CD4-positive, alpha-beta memory T cell (primary cell): ENCODE measurements around the gene WARS2. TPM values are rescaled to one million over a fixed set of nuclear protein-coding genes. Genes with fewer than 3 reads are reported as not detected.
A peak's percentile ranks its signal among the peaks of the same experiment; 100 is the strongest.

Source experiments
- CTCF ChIA-PET: fragments of 350-600 bp; sonication (Branson Sonifier 250); formaldehyde crosslinking; loops from one replicate; lab custom pipeline; 2021; ENCODE audit warnings: inconsistent platforms; ENCODE audit not compliant: partially characterized antibody; lab: Charles Lee
- POLR2A ChIA-PET: fragments of 350-600 bp; sonication (Branson Sonifier 250); formaldehyde crosslinking; loops from one replicate; lab custom pipeline; 2021; ENCODE audit not compliant: partially characterized antibody; lab: Charles Lee
- DNase-seq, 5 donors: peaks; one replicate each; pipeline versions ENCODE4 v3.0.0 to v3.0.0-alpha.2; 2020 to 2022; ENCODE audit warnings: mixed read lengths in 1 of 5
- H3K27ac ChIP-seq: one replicate; pipeline ENCODE4 v1.7.0; 2013; ENCODE audit warnings: low read depth, low read length
- H3K27me3 ChIP-seq: 2 replicates; pipeline ENCODE4 v1.7.0; 2013; ENCODE audit warnings: mild to moderate bottlenecking, low read length, moderate library complexity; ENCODE audit not compliant: insufficient read depth
- H3K36me3 ChIP-seq: 2 replicates; pipeline ENCODE4 v1.7.0; 2013; ENCODE audit warnings: mild to moderate bottlenecking, low read length, moderate library complexity; ENCODE audit not compliant: insufficient read depth
- H3K4me1 ChIP-seq: 2 replicates; pipeline ENCODE4 v1.7.0; 2013; ENCODE audit warnings: mild to moderate bottlenecking, low read length, moderate library complexity; ENCODE audit not compliant: insufficient read depth
- H3K4me3 ChIP-seq, 2 donors: one replicate each; pipeline ENCODE4 v1.7.0; 2013; ENCODE audit warnings: low read length in 2 of 2, mild to moderate bottlenecking in 1 of 2
- H3K9me3 ChIP-seq, 2 donors: one replicate each; pipeline ENCODE4 v1.7.0; 2013; ENCODE audit warnings: low read length in 2 of 2, control low read depth in 1 of 2; ENCODE audit not compliant: control insufficient read depth in 1 of 2
- H3K27ac Mint-ChIP-seq, 7 donors: one replicate each; pipeline ENCODE4 v1.8.0; 2020 to 2021; ENCODE audit warnings: mixed read lengths in 7 of 7, mild to moderate bottlenecking in 6 of 7, inconsistent platforms in 3 of 7, moderate library complexity in 3 of 7
- H3K27me3 Mint-ChIP-seq, 2 donors: one replicate each; pipeline ENCODE4 v1.8.0; 2020 to 2021; ENCODE audit warnings: mixed read lengths in 2 of 2
- H3K36me3 Mint-ChIP-seq, 2 donors: one replicate each; pipeline ENCODE4 v1.8.0; 2020 to 2021; ENCODE audit warnings: mixed read lengths in 2 of 2, inconsistent platforms in 1 of 2, mild to moderate bottlenecking in 1 of 2
- H3K4me1 Mint-ChIP-seq, 4 donors: one replicate each; pipeline ENCODE4 v1.8.0; 2020 to 2021; ENCODE audit warnings: mixed read lengths in 4 of 4, mild to moderate bottlenecking in 1 of 4
- H3K4me3 Mint-ChIP-seq, 8 donors: one replicate each; pipeline ENCODE4 v1.8.0; 2020 to 2021; ENCODE audit warnings: mixed read lengths in 8 of 8, mild to moderate bottlenecking in 7 of 8, moderate library complexity in 6 of 8, inconsistent platforms in 3 of 8
- H3K9me3 Mint-ChIP-seq, 8 donors: one replicate each; pipeline ENCODE4 v1.8.0; 2020 to 2021; ENCODE audit warnings: mixed read lengths in 8 of 8, mild to moderate bottlenecking in 5 of 8, inconsistent platforms in 3 of 8, moderate library complexity in 1 of 8
- intact Hi-C: fragments of 100-400 bp; cut with micrococcal nuclease; formaldehyde crosslinking; loops from one replicate; pipeline ENCODE4 v1.15.1; 2023
- polyA plus RNA-seq, 2 donors: library from polyadenylated mRNA; unstranded; fragments of 300-500 nt; fragmentation: Illumina TruSeq; gene quantifications; one replicate each; pipeline ENCODE4 v1.2.3, GENCODE V29; 2021
- total RNA-seq, 2 experiments: library from RNA; stranded (reverse); gene quantifications; one replicate each; pipeline ENCODE4 v1.2.3, GENCODE V29; 2021

The WARS2 gene
- total and polyA plus RNA-seq, 4 experiments from 2014 or later, result 6.9 to 12.4 (median 10.4) TPM

DNA sequence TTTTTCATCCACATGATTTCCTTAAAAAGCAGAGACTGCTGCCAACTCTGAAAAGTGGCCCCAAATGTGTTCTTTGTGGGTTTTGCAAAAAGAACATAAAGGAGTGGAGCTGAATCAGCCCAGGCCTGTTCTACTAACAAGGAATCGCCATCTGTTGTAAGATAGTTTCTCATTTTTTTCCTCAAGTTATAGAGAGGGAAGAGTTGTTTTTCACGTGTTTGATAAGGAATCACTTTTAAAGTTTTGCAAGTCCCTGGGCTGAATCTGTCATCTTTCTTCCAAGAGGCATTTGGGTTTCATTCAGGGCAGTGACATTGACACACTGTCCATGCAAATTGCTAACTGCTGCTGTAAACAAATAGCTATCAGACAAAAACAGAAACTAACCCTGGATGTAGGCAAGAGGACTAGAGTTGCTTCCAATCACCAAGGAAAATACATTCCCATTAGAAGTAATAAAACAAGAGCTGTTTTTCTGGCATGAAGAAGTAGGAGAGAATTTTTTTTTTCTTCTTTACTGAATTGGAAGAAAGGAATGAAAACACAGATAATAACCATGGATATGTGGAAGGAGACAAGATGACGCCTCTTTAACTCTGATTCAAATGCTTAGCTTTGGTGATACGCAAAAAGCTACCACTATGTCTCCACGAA, 93.5 kb downstream of the WARS2 start:
- H3K27ac ChIP-seq, result no peak overlapping the region
- ChIA-PET CTCF (no interaction called here), POLR2A (no interaction called here)
- peaks cover 4% of the 10 kb centered on the region for H3K36me3 ChIP-seq
- Mint-ChIP-seq H3K4me3 (no peak overlapping the region), H3K9me3 (peaks cover 0 to 2% (median 0%) of the 10 kb centered on the region in 8 donors), H3K27me3 (no peaks in the 10 kb centered on the region), H3K27ac (no peak overlapping the region), H3K4me1 (no peaks in the 10 kb centered on the region), H3K36me3 (peaks cover 45 to 70% of the 10 kb centered on the region in 2 donors)
- no peak for DNase-seq
- no peaks in the 10 kb centered on the region for H3K9me3 ChIP-seq
- no peaks in the 10 kb centered on the region for H3K27me3 ChIP-seq
- H3K4me3 ChIP-seq, result no peak overlapping the region
- intact Hi-C loops, result no loop called here
- no peaks in the 10 kb centered on the region for H3K4me1 ChIP-seq

DNA sequence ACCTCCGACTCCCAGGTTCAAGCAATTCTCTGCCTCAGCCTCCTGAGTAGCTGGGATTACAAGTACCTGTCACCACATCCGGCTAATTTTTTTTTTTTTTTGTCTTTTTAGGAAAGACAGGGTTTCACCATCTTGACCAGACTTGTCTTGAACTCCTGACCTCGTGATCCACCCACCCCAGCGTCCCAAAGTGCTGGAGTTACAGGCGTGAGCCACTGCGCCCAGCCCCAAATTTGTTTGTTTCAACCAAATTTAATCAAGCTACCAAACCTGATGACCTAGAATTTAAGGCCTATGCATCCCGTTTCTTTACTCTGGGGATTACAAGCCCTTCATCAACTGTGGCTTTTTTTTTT, 94.0 kb downstream of the WARS2 start:
- H3K36me3 Mint-ChIP-seq, result peaks cover 47 to 70% of the 10 kb centered on the region in 2 donors

DNA sequence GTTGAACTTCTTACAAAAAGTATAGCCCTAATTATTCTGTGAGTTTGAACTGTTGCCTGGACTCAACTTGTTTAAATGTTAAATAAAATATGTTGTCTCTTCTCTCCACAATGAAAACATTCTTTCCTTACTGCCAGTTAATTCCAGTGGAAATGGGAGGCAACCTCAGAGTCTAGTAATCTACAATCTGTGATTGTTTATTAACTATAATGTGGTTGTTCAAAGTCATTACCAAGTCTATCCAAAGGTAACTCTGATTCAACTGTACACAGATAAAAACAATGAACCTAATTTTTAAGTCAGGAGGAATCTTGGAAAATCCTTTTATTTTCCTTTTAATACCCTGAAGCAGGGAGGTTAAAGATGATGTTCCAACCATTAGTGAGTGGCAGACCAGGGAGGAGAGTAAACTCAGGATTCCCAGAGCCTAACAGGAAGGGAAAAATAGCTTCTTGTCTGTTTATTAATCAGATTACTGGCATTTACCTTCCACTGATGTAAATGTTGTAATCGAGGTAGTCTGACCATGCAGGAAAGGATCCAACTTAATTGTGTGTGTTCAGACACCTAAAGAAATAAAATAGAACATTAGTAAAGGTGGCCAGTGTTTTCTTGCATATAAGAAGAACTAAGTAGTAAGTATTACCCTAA, 95.2 kb downstream of the WARS2 start:
- Mint-ChIP-seq H3K4me1 (no peaks in the 10 kb centered on the region), H3K9me3 (peaks cover 0 to 2% (median 0%) of the 10 kb centered on the region in 8 donors), H3K4me3 (no peak overlapping the region), H3K27me3 (no peaks in the 10 kb centered on the region), H3K27ac (peak overlapping the region in 1 of 7 donors; percentile 26), H3K36me3 (peaks cover 55 to 71% of the 10 kb centered on the region in 2 donors)
- no peak overlapping the region for H3K4me3 ChIP-seq
- H3K27me3 ChIP-seq, result no peaks in the 10 kb centered on the region
- H3K36me3 ChIP-seq, result peaks cover 4% of the 10 kb centered on the region
- H3K27ac ChIP-seq, result no peak overlapping the region
- ChIA-PET CTCF (no interaction called here), POLR2A (no interaction called here)
- no peak for DNase-seq
- H3K4me1 ChIP-seq, result no peaks in the 10 kb centered on the region
- H3K9me3 ChIP-seq, result no peaks in the 10 kb centered on the region
- intact Hi-C loops, result no loop called here

More for the DNA sequence above, 94.0 kb downstream of the WARS2 start:
- no peak overlapping the region for H3K4me3 ChIP-seq
- Mint-ChIP-seq H3K27ac (no peak overlapping the region), H3K9me3 (peaks cover 0 to 2% (median 0%) of the 10 kb centered on the region in 8 donors), H3K4me1 (no peaks in the 10 kb centered on the region), H3K27me3 (no peaks in the 10 kb centered on the region), H3K4me3 (no peak overlapping the region)
- no peaks in the 10 kb centered on the region for H3K27me3 ChIP-seq
- ChIA-PET CTCF (no interaction called here), POLR2A (no interaction called here)
- no peak overlapping the region for H3K27ac ChIP-seq
- H3K36me3 ChIP-seq, result peaks cover 4% of the 10 kb centered on the region
- intact Hi-C loops, result no loop called here
- DNase-seq, result no peak
- no peaks in the 10 kb centered on the region for H3K9me3 ChIP-seq
- no peaks in the 10 kb centered on the region for H3K4me1 ChIP-seq

DNA sequence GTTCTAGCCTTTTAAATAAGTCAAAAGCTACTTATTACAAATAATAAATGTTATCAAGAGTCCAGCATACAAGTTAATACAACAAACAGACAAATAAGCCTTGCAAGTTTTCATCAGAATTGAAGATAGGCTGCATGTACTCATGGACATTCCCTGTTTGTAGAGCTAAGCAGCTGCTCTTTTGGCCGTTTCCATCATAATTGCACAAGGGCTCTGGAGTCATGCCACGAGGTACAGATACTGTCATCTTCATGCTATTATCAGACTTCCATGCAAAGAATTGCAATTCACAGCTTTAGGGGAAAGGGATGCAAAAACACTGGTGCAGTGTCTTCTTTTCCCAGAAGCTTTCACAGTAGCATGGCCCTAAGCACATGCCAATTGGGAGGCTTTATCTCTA, 99.5 kb downstream of the WARS2 start:
- Mint-ChIP-seq H3K4me3 (no peak overlapping the region), H3K27ac (no peak overlapping the region), H3K4me1 (no peaks in the 10 kb centered on the region), H3K27me3 (no peaks in the 10 kb centered on the region), H3K36me3 (peaks cover 65 to 84% of the 10 kb centered on the region in 2 donors), H3K9me3 (no peaks in the 10 kb centered on the region)
- H3K4me1 ChIP-seq, result no peaks in the 10 kb centered on the region
- ChIA-PET CTCF (no interaction called here), POLR2A (no interaction called here)
- H3K36me3 ChIP-seq, result peaks cover 4% of the 10 kb centered on the region
- H3K27ac ChIP-seq, result no peak overlapping the region
- H3K9me3 ChIP-seq, result no peaks in the 10 kb centered on the region
- intact Hi-C loops, result no loop called here
- H3K4me3 ChIP-seq, result no peak overlapping the region
- DNase-seq, result no peak
- H3K27me3 ChIP-seq, result no peaks in the 10 kb centered on the region

DNA sequence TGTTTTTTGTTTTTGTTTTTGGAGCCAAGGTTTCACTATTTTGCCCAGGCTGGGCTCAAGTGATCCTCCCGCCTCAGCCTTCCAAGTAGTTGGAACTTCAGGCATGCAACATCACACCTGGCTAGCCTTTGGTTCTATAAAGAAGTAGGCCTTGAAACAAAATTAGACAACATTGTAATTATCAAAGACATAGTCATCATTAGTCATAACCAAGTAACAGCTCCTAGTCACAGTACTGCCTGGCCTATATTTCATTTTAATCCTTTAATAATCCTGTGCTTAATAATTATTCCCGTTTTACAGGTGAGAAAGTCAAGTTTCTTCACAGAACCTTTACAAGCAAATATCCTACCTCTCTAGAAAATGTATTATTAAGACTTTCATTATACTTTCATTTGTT, 100.0 kb downstream of the WARS2 start:
- intact Hi-C loops, result no loop called here
- Mint-ChIP-seq H3K4me3 (no peak overlapping the region), H3K4me1 (no peaks in the 10 kb centered on the region), H3K36me3 (peaks cover 62 to 84% of the 10 kb centered on the region in 2 donors), H3K9me3 (no peaks in the 10 kb centered on the region), H3K27me3 (no peaks in the 10 kb centered on the region), H3K27ac (no peak overlapping the region)
- Histone ChIP-seq H3K4me1 (no peaks in the 10 kb centered on the region), H3K27ac (no peak overlapping the region), H3K27me3 (no peaks in the 10 kb centered on the region), H3K36me3 (peaks cover 3% of the 10 kb centered on the region), H3K4me3 (no peak overlapping the region), H3K9me3 (no peaks in the 10 kb centered on the region)
- DNase-seq, result no peak
- ChIA-PET POLR2A (no interaction called here), CTCF (no interaction called here)

DNA sequence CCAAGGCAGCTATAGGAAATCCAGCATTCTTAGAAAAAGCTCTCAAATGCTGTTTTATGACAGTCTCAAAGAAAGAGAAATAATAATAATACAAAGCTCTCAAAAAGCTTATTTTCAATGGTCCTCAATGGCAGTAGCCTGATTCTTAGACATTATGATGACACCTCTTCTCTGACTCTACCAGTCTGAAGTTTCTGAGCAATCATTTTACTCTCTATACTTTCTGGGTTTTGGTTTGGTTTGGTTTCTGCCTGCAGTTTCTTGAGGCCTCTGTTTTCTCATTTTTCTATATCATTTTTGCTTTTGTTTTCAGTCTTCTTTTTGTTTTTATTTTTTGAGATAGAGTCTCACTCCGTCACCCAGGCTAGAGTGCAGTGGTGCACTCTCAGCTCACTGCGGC, 102.1 kb downstream of the WARS2 start:
- intact Hi-C loops, result no loop called here
- Mint-ChIP-seq H3K27ac (no peak overlapping the region), H3K4me1 (no peaks in the 10 kb centered on the region), H3K4me3 (no peak overlapping the region), H3K27me3 (no peaks in the 10 kb centered on the region), H3K9me3 (peaks cover 0 to 3% (median 0%) of the 10 kb centered on the region in 8 donors), H3K36me3 (peaks cover 56 to 85% of the 10 kb centered on the region in 2 donors)
- DNase-seq, result no peak
- no peaks in the 10 kb centered on the region for H3K27me3 ChIP-seq
- H3K27ac ChIP-seq, result no peak overlapping the region
- no peak overlapping the region for H3K4me3 ChIP-seq
- no peaks in the 10 kb centered on the region for H3K9me3 ChIP-seq
- ChIA-PET CTCF (no interaction called here), POLR2A (no interaction called here)
- no peaks in the 10 kb centered on the region for H3K4me1 ChIP-seq
- H3K36me3 ChIP-seq, result no peaks in the 10 kb centered on the region

DNA sequence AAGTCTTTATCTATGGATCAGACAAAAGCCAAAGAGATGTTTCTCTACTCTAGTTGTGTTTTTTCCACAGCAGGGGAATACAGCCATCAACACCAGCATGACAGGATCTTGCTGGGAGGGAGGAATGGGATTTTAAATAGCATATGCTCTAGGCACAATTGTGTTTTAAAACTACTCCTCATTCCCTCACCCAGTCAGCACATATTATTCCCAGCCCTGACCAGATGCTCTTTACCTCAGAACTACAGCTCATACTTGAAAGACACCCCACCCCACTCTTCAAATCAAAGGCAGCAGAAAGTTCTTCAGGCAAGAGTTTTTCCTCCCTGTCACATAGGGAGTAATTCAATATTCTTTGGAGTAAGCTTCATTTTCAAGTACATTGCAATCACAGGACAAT, 106.1 kb downstream of the WARS2 start:
- no peaks in the 10 kb centered on the region for H3K36me3 ChIP-seq
- H3K4me3 ChIP-seq, result no peak overlapping the region
- Mint-ChIP-seq H3K36me3 (peaks cover 58 to 92% of the 10 kb centered on the region in 2 donors), H3K4me1 (no peaks in the 10 kb centered on the region), H3K4me3 (no peak overlapping the region), H3K27me3 (no peaks in the 10 kb centered on the region), H3K27ac (no peak overlapping the region), H3K9me3 (peaks cover 0 to 8% (median 0%) of the 10 kb centered on the region in 8 donors)
- no peaks in the 10 kb centered on the region for H3K4me1 ChIP-seq
- H3K27ac ChIP-seq, result no peak overlapping the region
- intact Hi-C loops, result no loop called here
- no peak for DNase-seq
- no peaks in the 10 kb centered on the region for H3K27me3 ChIP-seq
- CTCF ChIA-PET, result no interaction called here
- POLR2A ChIA-PET, result no interaction called here
- H3K9me3 ChIP-seq, result no peaks in the 10 kb centered on the region
